ENCODE measurements around the gene EPHA2. TPM values are rescaled to one million over a fixed set of nuclear protein-coding genes. Genes with fewer than 3 reads are reported as not detected.
"Not testable (repeated sequence)": the region's sequence is repeated elsewhere in the genome, so short reads cannot be mapped to it uniquely, and the experiment has no call there.

EPHA2 gene
- total RNA-seq, 2 donors from 2014 or later, result 20.3 to 32.9 TPM

DNA sequence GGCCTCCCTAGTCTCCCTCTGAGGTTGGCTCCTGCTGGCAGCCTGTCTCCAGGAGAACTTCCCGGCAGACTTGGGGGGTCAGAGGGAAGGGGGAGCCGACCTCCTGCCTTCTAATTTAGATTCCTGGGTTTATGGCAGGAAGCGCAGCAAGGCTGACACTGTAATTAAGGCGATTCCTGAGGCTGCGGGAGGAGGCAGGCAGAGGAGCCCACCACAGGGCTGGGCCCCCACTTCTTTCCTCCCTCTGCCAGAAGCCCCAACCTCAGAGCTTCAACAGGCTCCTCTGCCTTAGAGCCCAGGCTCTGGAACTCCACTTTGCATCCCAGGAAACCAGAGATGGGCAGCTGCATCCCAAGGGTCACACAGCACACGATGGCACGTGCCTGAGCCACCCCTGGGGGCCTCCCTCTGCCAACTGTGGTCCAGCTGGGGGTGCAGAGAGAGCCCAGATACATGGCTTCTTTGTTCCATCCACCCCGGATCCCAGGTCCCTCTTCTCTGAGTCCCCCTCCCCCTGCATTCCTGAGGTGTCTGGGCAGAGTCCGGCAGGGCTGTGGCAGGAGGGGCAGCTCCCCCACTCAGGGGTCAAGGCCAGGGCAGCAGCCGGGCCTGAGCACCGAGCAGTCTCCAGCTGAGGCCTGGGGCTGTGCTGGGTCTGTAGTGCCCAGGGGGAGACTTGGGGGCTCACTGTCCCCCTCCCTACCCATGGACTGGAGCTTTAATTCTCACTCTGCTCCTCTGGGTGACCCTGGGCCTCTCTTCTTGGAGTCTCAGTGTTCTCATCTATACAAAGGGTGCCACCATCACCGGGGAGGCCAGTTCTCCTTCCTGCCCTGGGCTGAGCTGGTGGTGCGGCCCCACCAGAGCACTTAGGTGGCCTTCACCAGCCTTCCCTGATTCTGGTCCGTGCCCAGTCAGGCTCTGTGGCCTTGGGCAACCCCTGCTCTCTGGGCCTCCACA lies 43.0 kb downstream of the EPHA2 start:
- Histone ChIP-seq H3K9me3 (peaks cover 9% of the 10 kb centered on the region), H3K4me1 (ENCODE audit: control insufficient read depth in 1 of 2, low read depth in 2 of 2) (peaks cover 3 to 19% of the 10 kb centered on the region in 2 donors), H3K27ac (no peak overlapping the region), H3K4me3 (no peak overlapping the region), H3K36me3 (no peaks in the 10 kb centered on the region), H3K27me3 (replicated peaks; ENCODE audit: insufficient read depth) (no peaks in the 10 kb centered on the region)
- TF ChIP-seq, protein P1, sequence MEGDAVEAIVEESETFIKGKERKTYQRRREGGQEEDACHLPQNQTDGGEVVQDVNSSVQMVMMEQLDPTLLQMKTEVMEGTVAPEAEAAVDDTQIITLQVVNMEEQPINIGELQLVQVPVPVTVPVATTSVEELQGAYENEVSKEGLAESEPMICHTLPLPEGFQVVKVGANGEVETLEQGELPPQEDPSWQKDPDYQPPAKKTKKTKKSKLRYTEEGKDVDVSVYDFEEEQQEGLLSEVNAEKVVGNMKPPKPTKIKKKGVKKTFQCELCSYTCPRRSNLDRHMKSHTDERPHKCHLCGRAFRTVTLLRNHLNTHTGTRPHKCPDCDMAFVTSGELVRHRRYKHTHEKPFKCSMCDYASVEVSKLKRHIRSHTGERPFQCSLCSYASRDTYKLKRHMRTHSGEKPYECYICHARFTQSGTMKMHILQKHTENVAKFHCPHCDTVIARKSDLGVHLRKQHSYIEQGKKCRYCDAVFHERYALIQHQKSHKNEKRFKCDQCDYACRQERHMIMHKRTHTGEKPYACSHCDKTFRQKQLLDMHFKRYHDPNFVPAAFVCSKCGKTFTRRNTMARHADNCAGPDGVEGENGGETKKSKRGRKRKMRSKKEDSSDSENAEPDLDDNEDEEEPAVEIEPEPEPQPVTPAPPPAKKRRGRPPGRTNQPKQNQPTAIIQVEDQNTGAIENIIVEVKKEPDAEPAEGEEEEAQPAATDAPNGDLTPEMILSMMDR (IDR thresholded peaks at IDR 0.05), result no peak
- ATAC-seq (ENCODE audit: insufficient number of reproducible peaks, low FRiP score, low read depth), result no peak
- no peak for DNase-seq (ENCODE audit: low spot score)

DNA sequence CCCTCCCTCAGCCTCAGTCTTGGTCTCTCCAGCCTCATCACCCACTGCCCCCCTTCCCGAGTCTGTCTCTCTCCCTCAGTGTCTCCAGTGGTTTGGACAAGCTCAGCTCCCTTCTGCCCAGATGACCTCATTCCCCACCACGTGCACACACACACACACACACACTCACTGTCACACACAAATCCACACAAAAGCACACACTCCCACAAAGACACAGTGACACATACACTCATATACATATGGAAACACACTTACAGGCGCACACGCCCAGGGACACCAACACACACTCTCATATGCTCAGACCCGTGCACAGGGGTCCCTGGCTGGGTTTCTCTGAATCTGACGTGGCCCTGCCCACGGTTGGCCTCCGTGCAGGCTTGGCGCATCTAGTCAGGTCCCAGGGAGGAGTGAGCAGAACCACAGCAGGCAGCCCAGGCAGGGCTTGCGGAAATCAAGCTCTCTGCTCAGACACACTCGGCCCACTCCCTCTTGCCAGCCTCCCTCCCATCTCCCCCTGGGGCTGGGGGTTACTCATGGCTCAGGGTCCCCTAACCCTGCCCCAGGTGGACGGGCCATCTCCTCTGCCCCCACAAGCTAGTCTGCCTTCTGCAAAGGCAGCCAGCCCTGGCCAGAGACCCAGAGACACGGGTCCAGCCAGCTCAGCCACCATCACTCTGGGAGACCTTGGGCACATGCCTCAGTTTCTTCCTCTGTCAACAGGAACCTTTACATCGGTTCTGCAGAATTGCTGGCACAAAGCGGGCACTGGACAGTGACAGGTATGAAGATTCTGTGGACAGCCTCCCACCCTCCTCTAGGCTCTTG lies 43.9 kb downstream of the EPHA2 start:
- no peak for ATAC-seq (ENCODE audit: insufficient number of reproducible peaks, low FRiP score, low read depth)
- Histone ChIP-seq H3K4me3 (no peak overlapping the region), H3K27me3 (replicated peaks; ENCODE audit: insufficient read depth) (no peaks in the 10 kb centered on the region), H3K27ac (no peak overlapping the region), H3K9me3 (peaks cover 9% of the 10 kb centered on the region), H3K36me3 (no peaks in the 10 kb centered on the region), H3K4me1 (ENCODE audit: control insufficient read depth in 1 of 2, low read depth in 2 of 2) (peaks cover 3 to 19% of the 10 kb centered on the region in 2 donors)
- no peak for DNase-seq (ENCODE audit: low spot score)
- TF ChIP-seq, protein P1 (IDR thresholded peaks at IDR 0.05), result no peak

DNA sequence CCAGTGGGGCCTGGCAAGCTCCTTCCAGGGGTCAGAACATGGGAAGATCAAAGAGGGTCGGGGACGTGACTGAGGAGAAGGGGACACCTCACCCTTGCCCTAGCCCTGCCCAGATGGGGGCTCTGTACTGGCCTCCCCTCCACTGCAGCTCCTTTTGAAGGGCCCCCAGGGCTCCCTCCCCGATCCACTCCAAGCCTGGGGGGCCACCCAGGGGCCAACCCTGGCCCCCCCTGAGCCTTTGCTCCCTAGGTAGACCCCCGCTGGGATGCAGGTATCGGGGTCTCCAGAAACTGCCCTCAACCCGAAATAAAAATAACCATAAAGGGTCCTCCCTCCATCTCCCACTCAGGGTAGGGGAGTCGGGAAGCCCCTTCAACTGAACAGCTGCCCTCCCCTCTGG lies 45.0 kb downstream of the EPHA2 start:
- DNase-seq (ENCODE audit: low spot score), result no peak
- TF ChIP-seq, protein P1 (IDR thresholded peaks at IDR 0.05), result no peak

DNA sequence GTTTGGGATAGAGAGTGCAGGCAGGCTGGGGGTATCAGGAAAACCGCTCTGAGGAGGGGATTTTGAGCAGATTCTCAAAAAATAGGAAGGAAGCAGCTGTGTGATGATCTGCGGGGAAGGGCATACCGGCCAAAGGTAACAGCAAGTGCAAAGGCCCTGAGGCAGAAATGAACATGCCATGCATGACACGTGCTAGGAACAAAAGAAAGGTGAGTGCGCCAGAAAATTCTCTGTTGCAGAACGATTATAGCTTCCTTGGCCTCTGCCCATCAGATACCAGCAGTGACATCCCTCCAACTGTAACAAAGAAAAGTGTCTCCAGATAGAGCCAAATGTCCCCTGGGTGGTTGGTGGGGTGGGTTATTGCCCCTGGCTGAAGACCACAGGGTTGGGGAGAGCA lies 45.4 kb downstream of the EPHA2 start:
- DNase-seq (ENCODE audit: low spot score) (no peak), ATAC-seq (ENCODE audit: insufficient number of reproducible peaks, low FRiP score, low read depth) (no peak)
- Histone ChIP-seq H3K36me3 (no peaks in the 10 kb centered on the region), H3K27ac (no peak overlapping the region), H3K4me1 (ENCODE audit: control insufficient read depth in 1 of 2, low read depth in 2 of 2) (peaks cover 3 to 19% of the 10 kb centered on the region in 2 donors), H3K27me3 (replicated peaks; ENCODE audit: insufficient read depth) (no peaks in the 10 kb centered on the region), H3K9me3 (peaks cover 9% of the 10 kb centered on the region), H3K4me3 (no peak overlapping the region)
- TF ChIP-seq, protein P1 (IDR thresholded peaks at IDR 0.05), result no peak

More for the DNA sequence above, 45.0 kb downstream of the EPHA2 start:
- H3K27ac ChIP-seq, result no peak overlapping the region
- H3K4me1 ChIP-seq (ENCODE audit: control insufficient read depth in 1 of 2, low read depth in 2 of 2), result peaks cover 3 to 19% of the 10 kb centered on the region in 2 donors
- H3K9me3 ChIP-seq, result peaks cover 9% of the 10 kb centered on the region
- H3K27me3 ChIP-seq (replicated peaks; ENCODE audit: insufficient read depth), result no peaks in the 10 kb centered on the region
- no peak for ATAC-seq (ENCODE audit: insufficient number of reproducible peaks, low FRiP score, low read depth)
- no peak overlapping the region for H3K4me3 ChIP-seq
- H3K36me3 ChIP-seq, result no peaks in the 10 kb centered on the region

DNA sequence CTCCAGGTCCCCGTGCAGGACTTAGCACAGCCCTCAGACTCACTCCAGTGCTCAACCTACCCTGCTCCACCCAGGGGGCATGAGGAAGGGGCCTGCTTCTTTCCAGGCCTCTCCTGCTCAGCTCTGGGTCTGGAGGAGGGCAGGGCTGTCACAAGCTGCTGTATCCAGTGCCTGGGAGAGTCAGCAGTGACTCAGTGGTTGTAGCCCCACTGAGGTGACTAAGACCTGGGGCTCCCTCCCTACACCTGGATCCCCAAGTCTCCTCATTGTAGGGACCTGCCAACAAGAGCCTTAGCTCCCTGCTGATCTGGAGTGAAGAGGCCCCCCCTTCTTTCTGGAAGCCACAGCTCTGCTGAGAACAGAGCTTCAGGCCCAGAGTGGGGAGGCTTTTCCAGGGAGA lies 46.3 kb downstream of the EPHA2 start:
- H3K27ac ChIP-seq, result no peak overlapping the region
- TF ChIP-seq, protein P1 (IDR thresholded peaks at IDR 0.05), result no peak
- ATAC-seq (ENCODE audit: insufficient number of reproducible peaks, low FRiP score, low read depth), result no peak
- H3K27me3 ChIP-seq (replicated peaks; ENCODE audit: insufficient read depth), result no peaks in the 10 kb centered on the region
- no peak overlapping the region for H3K4me3 ChIP-seq
- H3K36me3 ChIP-seq, result no peaks in the 10 kb centered on the region
- H3K9me3 ChIP-seq, result peaks cover 9% of the 10 kb centered on the region
- H3K4me1 ChIP-seq (ENCODE audit: control insufficient read depth in 1 of 2, low read depth in 2 of 2), result peaks cover 3 to 19% of the 10 kb centered on the region in 2 donors
- DNase-seq (ENCODE audit: low spot score), result no peak

DNA sequence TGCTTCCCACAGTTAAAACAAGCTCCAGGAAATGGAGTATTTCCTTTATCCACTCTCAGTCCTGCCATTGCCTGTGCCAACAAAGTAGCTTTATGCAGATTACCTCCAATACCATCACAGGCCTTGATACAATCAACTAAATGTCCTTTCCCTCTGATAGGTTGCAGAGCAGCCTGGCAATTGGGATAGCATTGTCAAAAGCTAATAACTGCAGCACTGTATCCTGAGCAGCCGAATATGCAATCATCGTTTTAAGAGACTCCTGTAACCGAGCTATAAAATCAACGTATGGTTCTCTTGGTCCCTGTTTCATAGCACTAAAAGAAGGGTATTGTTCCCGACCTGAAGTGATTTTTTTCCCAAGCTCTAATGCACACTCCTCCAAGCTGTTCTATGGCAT lies 48.8 kb downstream of the EPHA2 start:
- H3K27me3 ChIP-seq (replicated peaks; ENCODE audit: insufficient read depth); H3K4me3 ChIP-seq; H3K36me3 ChIP-seq; H3K27ac ChIP-seq; DNase-seq (ENCODE audit: low spot score); H3K9me3 ChIP-seq; ATAC-seq (ENCODE audit: insufficient number of reproducible peaks, low FRiP score, low read depth); H3K4me1 ChIP-seq (ENCODE audit: control insufficient read depth in 1 of 2, low read depth in 2 of 2): not testable (repeated sequence)
